Measurements from ENCODE around the gene SCUBE1. TPM values are rescaled to one million over a fixed set of nuclear protein-coding genes. Genes with fewer than 3 reads are reported as not detected.

The SCUBE1 gene
- total and polyA plus RNA-seq, 2 of the 4 experiments (the other 2 are of a cell fraction), result not detected

- ChIA-PET POLR2A (ENCODE audit: unreplicated experiment) (no interaction called here), CTCF (interaction anchor here (1.1 kb wide), 1 partner anchor 69 kb away, joined by 4 read pairs; no protein-coding TSS in a partner anchor)
- no peaks in the 10 kb centered on the region for H3K79me1 ChIP-seq (ENCODE audit: low read depth in 1 of 2, low read length in 2 of 2)
- H2BK120ac ChIP-seq (ENCODE audit: low read depth, low read length), result no peak overlapping the region
- no peak overlapping the region for H3K18ac ChIP-seq (ENCODE audit: low read depth, low read length)
- DNase-seq, result no peak
- no peak overlapping the region for H3K23ac ChIP-seq (ENCODE audit: low read depth, low read length)
- no peak overlapping the region for H3K4me2 ChIP-seq (ENCODE audit: low read depth, low read length)
- peaks cover 16% of the 10 kb centered on the region for H3K27me3 ChIP-seq (ENCODE audit: control insufficient read depth, insufficient read depth, low read length)
- 88% methylated on average over 8 of the region's 10 CpGs; no CpG with 5 or more reads in 1 of the 2 experiments for WGBS, 2 experiments (ENCODE audit: extremely low coverage in 2 of 2, insufficient read length in 1 of 2)
- H3K4me1 ChIP-seq (ENCODE audit: control insufficient read depth, insufficient read depth, low read length), result peaks cover 2% of the 10 kb centered on the region; the same call in 1 of the 2 replicates
- no peak overlapping the region for H2BK15ac ChIP-seq (ENCODE audit: low read depth, low read length)
- no peak overlapping the region for H2BK5ac ChIP-seq (ENCODE audit: low read depth, low read length, poor library complexity, severe bottlenecking)
- H4K8ac ChIP-seq (ENCODE audit: low read depth in 2 of 2, low read length in 2 of 2), result no peak overlapping the region
- H2AK5ac ChIP-seq (ENCODE audit: low read depth, low read length), result no peak overlapping the region
- dilution Hi-C loops (cut with HindIII; ENCODE audit: low sequenced_read_pairs, unreplicated experiment), result no loop called here
- no peak overlapping the region for H3K14ac ChIP-seq (replicated peaks; ENCODE audit: low read depth, low read length)
- no peak overlapping the region for H3K56ac ChIP-seq (ENCODE audit: extremely low read depth, insufficient read depth, low read length)
- no peak for TF ChIP-seq ELK1 (IDR thresholded peaks at IDR 0.05; ENCODE audit: borderline replicate concordance, low read depth, low read length)
- no peak for TF ChIP-seq MAFK (IDR thresholded peaks at IDR 0.05; ENCODE audit: low read depth, low read length)
- no peak for TF ChIP-seq MAZ (IDR thresholded peaks at IDR 0.05; ENCODE audit: borderline replicate concordance, low read depth, low read length)
- TF ChIP-seq CHD1 (IDR thresholded peaks at IDR 0.05; ENCODE audit: low read depth, low read length), result no peak
- no peak for TF ChIP-seq RCOR1 (IDR thresholded peaks at IDR 0.05; ENCODE audit: insufficient replicate concordance, low read length)
- no peak for TF ChIP-seq CEBPB (IDR thresholded peaks at IDR 0.05; ENCODE audit: low read depth, low read length)
- TF ChIP-seq SMC3 (IDR thresholded peaks at IDR 0.05; ENCODE audit: low read depth, low read length), result no peak
- TF ChIP-seq USF2 (IDR thresholded peaks at IDR 0.05; ENCODE audit: low read depth, low read length), result no peak
- no peak for TF ChIP-seq FOS (IDR thresholded peaks at IDR 0.05; ENCODE audit: low read depth, low read length)
- TF ChIP-seq POLR2A (IDR thresholded peaks at IDR 0.05; ENCODE audit: low read depth, low read length), result no peak
- TF ChIP-seq NFE2L2 (IDR thresholded peaks at IDR 0.05; ENCODE audit: low read depth, low read length), result no peak
- no peak for TF ChIP-seq BHLHE40 (IDR thresholded peaks at IDR 0.05; ENCODE audit: low read depth, low read length)
- TF ChIP-seq CTCF (conservative IDR thresholded peaks at IDR 0.05; ENCODE audit: low read depth, low read length), result no peak
- TF ChIP-seq RAD21 (IDR thresholded peaks at IDR 0.05; ENCODE audit: low read length), result no peak
- TF ChIP-seq RFX5 (IDR thresholded peaks at IDR 0.05; ENCODE audit: low read depth, low read length), result no peak
- no peak for TF ChIP-seq MXI1 (IDR thresholded peaks at IDR 0.05; ENCODE audit: borderline replicate concordance, low read depth, low read length)
- no peaks in the 10 kb centered on the region for H3K36me3 ChIP-seq (ENCODE audit: control insufficient read depth, insufficient read depth, low read length)
- H3K4me3 ChIP-seq (ENCODE audit: insufficient read depth, low read depth, low read length), result no peak overlapping the region
- H3K9me3 ChIP-seq (ENCODE audit: control insufficient read depth, insufficient read depth, low read length), result no peaks in the 10 kb centered on the region
- no peak overlapping the region for H4K91ac ChIP-seq (ENCODE audit: insufficient read depth, low read depth, low read length)
- intact Hi-C loops (cut with micrococcal nuclease), result loop anchor here (10.0 kb wide), 1 partner anchor 628 kb away; no protein-coding TSS in a partner anchor
- H3K4ac ChIP-seq (ENCODE audit: low read depth, low read length), result no peak overlapping the region
- no peak for ATAC-seq (ENCODE audit: low read depth)
- H3K27ac ChIP-seq (ENCODE audit: insufficient read depth, low read length), result no peak overlapping the region
- no peak overlapping the region for H4K5ac ChIP-seq (ENCODE audit: low read depth, low read length)
- no peak overlapping the region for H3K9ac ChIP-seq (ENCODE audit: low read depth, low read length)
- BruUV-seq (replicated peaks), result no TSS peak
- in situ Hi-C loops (cut with MboI; ENCODE audit: low sequenced_read_pairs), result loop anchor here (10.0 kb wide), 2 partner anchors 68 to 98 kb away; partner anchors contain the start of gene SCUBE1
- H3K9me1 ChIP-seq (ENCODE audit: insufficient read depth, low read length), result no peaks in the 10 kb centered on the region
- no peak overlapping the region for H2BK20ac ChIP-seq (ENCODE audit: low read depth, low read length)
- H4K20me1 ChIP-seq (ENCODE audit: insufficient read depth, low read length), result no peaks in the 10 kb centered on the region
- H2AK9ac ChIP-seq (replicated peaks; ENCODE audit: low read depth, low read length, poor library complexity), result no peak overlapping the region
- no peak overlapping the region for H2AFZ ChIP-seq (replicated peaks; ENCODE audit: low read length, poor library complexity)
These were observed 66.1 kb downstream of the SCUBE1 start for GRCh38 chr22:43277091-43277490.

Data from IMR-90 (cell line).